Right lobe of liver (tissue), 4 donors: ENCODE measurements around the gene EPM2AIP1.

Experiments
- CTCF ChIP-seq, 4 donors: fragments of 200-600 bp in 3 of 4; fragments of 450-650 bp in 1 of 4; IDR thresholded peaks; one replicate each; pipeline versions ENCODE4 v1.5.1 to v1.8.0; 2016 to 2022; ENCODE audit warnings: antibody characterized with exemption in 4 of 4, mild to moderate bottlenecking in 2 of 4
- POLR2A ChIP-seq: fragments of 450-650 bp; IDR thresholded peaks from one replicate; pipeline ENCODE4 v1.6.1; 2017; ENCODE audit warnings: antibody characterized with exemption, mild to moderate bottlenecking
- donor health status: DM: no; HTN: no; CAD: no.
- donor health status: DM: no; HTN: no; CAD: no.
- donor health status: DM: no; HTN: yes; CAD: no.

- TF ChIP-seq CTCF (IDR thresholded peaks at IDR 0.05) (no peak), POLR2A (no peak)
These were observed 32.0 kb upstream of the EPM2AIP1 start for GRCh38 chr3:37024820-37025405.
